Heart left ventricle (tissue), 13 donors: ENCODE data around the gene SSBP2.

Source experiments
- POLR2A ChIP-seq, 2 donors: fragments of 450-650 bp; IDR thresholded peaks; one replicate each; pipeline ENCODE4 v1.6.1; 2017; ENCODE audit warnings: antibody characterized with exemption in 2 of 2, mild to moderate bottlenecking in 2 of 2, moderate library complexity in 2 of 2
- TF ChIP-seq, protein P1 (sequence below), 12 donors: fragments of 200-600 bp; sonication (generic) in 4 of 12; IDR thresholded peaks; one replicate each; pipeline versions ENCODE4 v1.5.0 to v1.8.0; 2018 to 2022; ENCODE audit warnings: antibody characterized with exemption in 12 of 12, mild to moderate bottlenecking in 5 of 12
- donor health status: ischemic (EF 13 %, LVEDD 7.1; RV severe dilation, severe dysfunction).
- donor health status: DM: no; HTN: yes; CAD: no.
- donor health status: DM: no; HTN: no; CAD: no.
- donor health status: ischemic (EF 25% LVEDD 6.9; RV normal size, moderate dysfunction).
- donor health status: ischemic (EF 25% LVEDD 5.7; RV mildly dilated, moderate dysfunction).
- donor health status: ischemic (EF 35%, LVEDD 5.7; RV mildly dilated, moderate dysfunction).
- donor health status: nonischemic (EF 11% LVEDD 7.7; RV severe dilation, severe dysfunction).
- donor health status: DM: yes; HTN: yes; CAD: no.
- donor health status: PGD.
- donor health status: ischemic (EF 29% LVEDD 5.4; RV normal size, mild dysfunction).
- donor health status: nonischemic (EF 23%, LVEDD 6.1; RV moderate dilation, normal function).

DNA sequence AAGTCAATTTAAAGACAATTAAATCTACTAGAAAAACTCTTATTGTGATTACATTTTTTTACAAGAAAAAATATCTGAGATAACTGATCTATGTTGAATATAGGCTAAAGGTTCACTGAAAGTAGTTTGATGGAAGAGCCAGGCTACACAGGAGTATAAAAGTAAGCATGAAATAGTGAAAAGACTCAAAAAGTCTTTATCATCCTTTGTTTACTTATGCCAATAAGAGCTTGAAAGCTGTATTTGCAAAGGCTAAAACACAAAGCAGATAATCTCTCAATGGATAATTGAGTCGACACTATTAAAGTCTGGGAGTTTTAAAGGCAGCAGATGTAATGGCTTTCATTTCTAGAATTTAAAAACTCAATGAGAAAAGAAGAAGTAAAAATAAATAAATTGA, 42.0 kb downstream of the SSBP2 start:
- TF ChIP-seq, protein P1, sequence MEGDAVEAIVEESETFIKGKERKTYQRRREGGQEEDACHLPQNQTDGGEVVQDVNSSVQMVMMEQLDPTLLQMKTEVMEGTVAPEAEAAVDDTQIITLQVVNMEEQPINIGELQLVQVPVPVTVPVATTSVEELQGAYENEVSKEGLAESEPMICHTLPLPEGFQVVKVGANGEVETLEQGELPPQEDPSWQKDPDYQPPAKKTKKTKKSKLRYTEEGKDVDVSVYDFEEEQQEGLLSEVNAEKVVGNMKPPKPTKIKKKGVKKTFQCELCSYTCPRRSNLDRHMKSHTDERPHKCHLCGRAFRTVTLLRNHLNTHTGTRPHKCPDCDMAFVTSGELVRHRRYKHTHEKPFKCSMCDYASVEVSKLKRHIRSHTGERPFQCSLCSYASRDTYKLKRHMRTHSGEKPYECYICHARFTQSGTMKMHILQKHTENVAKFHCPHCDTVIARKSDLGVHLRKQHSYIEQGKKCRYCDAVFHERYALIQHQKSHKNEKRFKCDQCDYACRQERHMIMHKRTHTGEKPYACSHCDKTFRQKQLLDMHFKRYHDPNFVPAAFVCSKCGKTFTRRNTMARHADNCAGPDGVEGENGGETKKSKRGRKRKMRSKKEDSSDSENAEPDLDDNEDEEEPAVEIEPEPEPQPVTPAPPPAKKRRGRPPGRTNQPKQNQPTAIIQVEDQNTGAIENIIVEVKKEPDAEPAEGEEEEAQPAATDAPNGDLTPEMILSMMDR (IDR thresholded peaks at IDR 0.05) = no peak
- TF ChIP-seq POLR2A (IDR thresholded peaks at IDR 0.05) = no peak
